ENCODE measurements around the gene PNPLA5.
A peak's percentile ranks its signal among the peaks of the same experiment; 100 is the strongest.

Gene PNPLA5

DNA sequence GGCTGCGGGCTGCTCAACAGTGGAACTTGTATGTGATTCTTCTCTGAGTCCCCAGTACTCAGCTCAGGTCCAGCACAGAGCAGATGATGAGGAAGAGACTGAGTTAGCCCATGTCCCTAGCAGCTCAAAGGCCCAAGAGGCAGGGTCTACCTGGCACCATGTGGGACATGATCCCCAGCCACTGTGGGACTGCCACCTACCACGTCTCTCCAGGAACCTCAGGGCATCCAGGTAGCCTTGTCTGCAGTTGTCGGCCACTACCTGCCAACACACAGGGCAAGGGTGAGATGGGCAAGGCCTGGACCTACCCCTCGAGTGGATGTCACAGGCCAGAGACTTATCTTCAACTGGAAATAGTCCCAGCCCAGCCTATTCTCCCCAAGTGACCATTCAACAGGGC is 4.4 kb downstream of the PNPLA5 start:
- WGBS (ENCODE audit: extremely low coverage, insufficient coverage, low lambda C conversion rate), result no CpG with 5 or more reads among the region's 4 CpGs
- H2BK120ac ChIP-seq (ENCODE audit: low read depth, low read length), result no peak overlapping the region
- H3K4me3 ChIP-seq (ENCODE audit: low read length), result no peak overlapping the region
- H3K4ac ChIP-seq (ENCODE audit: low read depth, low read length), result no peak overlapping the region
- H3K18ac ChIP-seq (ENCODE audit: low read length), result no peak overlapping the region
- no peak overlapping the region for H3K56ac ChIP-seq (ENCODE audit: low read length)
- H2AK5ac ChIP-seq (ENCODE audit: low read length), result no peak overlapping the region
- no peak overlapping the region for H2BK15ac ChIP-seq (replicated peaks; ENCODE audit: low read depth)
- H3K4me2 ChIP-seq (ENCODE audit: low read length), result no peak overlapping the region
- H3K27ac ChIP-seq (ENCODE audit: low read depth, low read length), result no peak overlapping the region
- H4K5ac ChIP-seq (ENCODE audit: low read length), result no peak overlapping the region
- no peak overlapping the region for H2BK5ac ChIP-seq (ENCODE audit: low read length)
- H3K4me1 ChIP-seq (ENCODE audit: control insufficient read depth, low read depth, low read length), result no peaks in the 10 kb centered on the region
- no peak overlapping the region for H4K8ac ChIP-seq (ENCODE audit: low read depth, low read length)
- no peak for DNase-seq
- no peaks in the 10 kb centered on the region for H3K79me2 ChIP-seq (ENCODE audit: control insufficient read depth, insufficient read depth, low read length)
- H3K27me3 ChIP-seq (ENCODE audit: insufficient read depth, low read length, poor library complexity), result peaks cover 1% of the 10 kb centered on the region
- H3K9ac ChIP-seq (ENCODE audit: low read length), result no peak overlapping the region
- H3K79me1 ChIP-seq (ENCODE audit: low read length), result no peaks in the 10 kb centered on the region
- H3K36me3 ChIP-seq (ENCODE audit: control insufficient read depth, insufficient read depth, low read length), result no peaks in the 10 kb centered on the region
- no peak overlapping the region for H3K23ac ChIP-seq (ENCODE audit: low read length)

DNA sequence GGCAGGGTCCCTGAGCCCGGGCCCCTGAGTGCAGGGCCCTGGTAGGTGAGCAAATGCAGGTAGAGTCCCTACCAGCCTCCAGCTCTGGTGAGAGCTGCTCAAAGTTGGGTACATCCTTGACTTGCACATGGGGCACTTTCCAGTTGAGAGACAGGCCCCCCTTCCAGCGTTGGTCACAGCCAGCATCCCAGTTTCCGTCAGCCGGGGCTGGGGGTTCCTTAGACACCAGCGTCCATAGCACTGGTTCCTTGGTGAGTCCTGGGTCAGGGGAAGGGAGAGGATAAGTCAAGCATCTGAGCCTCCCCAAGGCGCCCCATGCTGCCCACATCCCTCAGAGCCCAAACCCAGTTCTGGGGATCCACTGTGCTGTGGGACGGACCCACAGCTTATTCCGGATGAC is 5.6 kb downstream of the PNPLA5 start:
- Histone ChIP-seq H3K4ac (ENCODE audit: low read depth, low read length) (no peak overlapping the region), H4K8ac (ENCODE audit: low read depth, low read length) (no peak overlapping the region), H3K4me1 (ENCODE audit: control insufficient read depth, low read depth, low read length) (no peaks in the 10 kb centered on the region), H3K56ac (ENCODE audit: low read length) (no peak overlapping the region), H3K79me2 (ENCODE audit: control insufficient read depth, insufficient read depth, low read length) (no peaks in the 10 kb centered on the region), H3K36me3 (ENCODE audit: control insufficient read depth, insufficient read depth, low read length) (no peaks in the 10 kb centered on the region), H3K23ac (ENCODE audit: low read length) (no peak overlapping the region), H2BK15ac (replicated peaks; ENCODE audit: low read depth) (no peak overlapping the region), H3K18ac (ENCODE audit: low read length) (no peak overlapping the region), H4K5ac (ENCODE audit: low read length) (no peak overlapping the region), H3K27ac (ENCODE audit: low read depth, low read length) (no peak overlapping the region), H3K9ac (ENCODE audit: low read length) (no peak overlapping the region), H3K4me3 (ENCODE audit: low read length) (no peak overlapping the region), H2AK5ac (ENCODE audit: low read length) (no peak overlapping the region), H2BK120ac (ENCODE audit: low read depth, low read length) (no peak overlapping the region), H3K79me1 (ENCODE audit: low read length) (no peaks in the 10 kb centered on the region), H3K4me2 (ENCODE audit: low read length) (no peak overlapping the region), H2BK5ac (ENCODE audit: low read length) (no peak overlapping the region), H3K27me3 (ENCODE audit: insufficient read depth, low read length, poor library complexity) (no peaks in the 10 kb centered on the region)
- no CpG with 5 or more reads among the region's 8 CpGs for WGBS (ENCODE audit: extremely low coverage, insufficient coverage, low lambda C conversion rate)
- no peak for DNase-seq

DNA sequence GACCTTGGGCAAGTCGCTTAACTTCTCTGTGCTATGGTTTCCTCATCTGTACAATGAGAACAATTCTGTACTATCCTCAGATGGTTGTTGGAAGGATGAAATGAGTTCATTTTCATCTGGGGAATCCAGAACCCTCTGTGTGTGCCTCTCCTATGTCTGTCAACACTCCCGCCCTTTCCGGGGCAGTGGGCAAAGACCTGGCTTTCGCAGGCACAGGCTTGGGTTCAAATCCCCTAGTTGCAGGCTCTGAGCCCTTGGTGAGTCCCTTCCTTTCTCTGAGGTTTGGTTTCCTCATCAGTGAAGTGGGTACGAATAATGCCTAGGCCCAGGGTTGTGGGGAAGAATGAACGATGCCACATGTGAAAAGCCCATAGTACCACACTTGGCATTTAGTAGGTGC is 6.0 kb downstream of the PNPLA5 start:
- Histone ChIP-seq H3K4ac (ENCODE audit: low read depth, low read length) (no peak overlapping the region), H2BK15ac (replicated peaks; ENCODE audit: low read depth) (no peak overlapping the region), H2BK5ac (ENCODE audit: low read length) (no peak overlapping the region), H3K4me3 (ENCODE audit: low read length) (no peak overlapping the region), H3K27me3 (ENCODE audit: insufficient read depth, low read length, poor library complexity) (no peaks in the 10 kb centered on the region), H3K79me1 (ENCODE audit: low read length) (no peaks in the 10 kb centered on the region), H2AK5ac (ENCODE audit: low read length) (no peak overlapping the region), H4K5ac (ENCODE audit: low read length) (no peak overlapping the region), H3K56ac (ENCODE audit: low read length) (no peak overlapping the region), H4K8ac (ENCODE audit: low read depth, low read length) (no peak overlapping the region), H3K4me2 (ENCODE audit: low read length) (no peak overlapping the region), H3K9ac (ENCODE audit: low read length) (no peak overlapping the region), H3K79me2 (ENCODE audit: control insufficient read depth, insufficient read depth, low read length) (no peaks in the 10 kb centered on the region), H3K18ac (ENCODE audit: low read length) (no peak overlapping the region), H3K4me1 (ENCODE audit: control insufficient read depth, low read depth, low read length) (no peaks in the 10 kb centered on the region), H3K23ac (ENCODE audit: low read length) (no peak overlapping the region), H3K27ac (ENCODE audit: low read depth, low read length) (no peak overlapping the region), H3K36me3 (ENCODE audit: control insufficient read depth, insufficient read depth, low read length) (no peaks in the 10 kb centered on the region), H2BK120ac (ENCODE audit: low read depth, low read length) (no peak overlapping the region)
- no peak for DNase-seq
- no CpG with 5 or more reads among the region's 6 CpGs for WGBS (ENCODE audit: extremely low coverage, insufficient coverage, low lambda C conversion rate)

DNA sequence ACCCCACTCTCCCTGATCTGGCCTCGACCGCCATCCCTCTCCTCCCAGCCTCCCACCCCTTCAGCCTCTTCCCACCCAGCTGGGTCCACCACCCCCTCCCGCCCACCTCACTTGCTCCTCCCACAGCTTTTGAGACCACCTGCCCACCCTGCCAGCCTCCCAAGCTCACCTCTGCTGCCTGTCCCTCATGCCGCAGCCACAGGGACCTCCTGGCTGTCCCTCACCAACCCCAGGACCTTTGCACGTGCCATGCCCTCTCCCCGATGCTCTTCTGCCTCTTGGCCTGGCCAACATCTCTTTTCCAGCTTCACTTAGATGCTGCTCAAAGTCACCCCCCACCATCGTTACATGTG is 6.5 kb downstream of the PNPLA5 start:
- H2BK120ac ChIP-seq (ENCODE audit: low read depth, low read length), result no peak overlapping the region
- H4K8ac ChIP-seq (ENCODE audit: low read depth, low read length), result no peak overlapping the region
- no peak overlapping the region for H3K56ac ChIP-seq (ENCODE audit: low read length)
- H2BK5ac ChIP-seq (ENCODE audit: low read length), result no peak overlapping the region
- no peak overlapping the region for H3K27ac ChIP-seq (ENCODE audit: low read depth, low read length)
- no peak overlapping the region for H3K4ac ChIP-seq (ENCODE audit: low read depth, low read length)
- H3K18ac ChIP-seq (ENCODE audit: low read length), result no peak overlapping the region
- H3K23ac ChIP-seq (ENCODE audit: low read length), result no peak overlapping the region
- no peak overlapping the region for H2BK15ac ChIP-seq (replicated peaks; ENCODE audit: low read depth)
- no peak for DNase-seq
- H3K4me3 ChIP-seq (ENCODE audit: low read length), result no peak overlapping the region
- no peaks in the 10 kb centered on the region for H3K79me1 ChIP-seq (ENCODE audit: low read length)
- no peaks in the 10 kb centered on the region for H3K79me2 ChIP-seq (ENCODE audit: control insufficient read depth, insufficient read depth, low read length)
- no peak overlapping the region for H2AK5ac ChIP-seq (ENCODE audit: low read length)
- H3K27me3 ChIP-seq (ENCODE audit: insufficient read depth, low read length, poor library complexity), result no peaks in the 10 kb centered on the region
- H3K4me2 ChIP-seq (ENCODE audit: low read length), result no peak overlapping the region
- WGBS (ENCODE audit: extremely low coverage, insufficient coverage, low lambda C conversion rate), result no CpG with 5 or more reads among the region's 7 CpGs
- no peak overlapping the region for H4K5ac ChIP-seq (ENCODE audit: low read length)
- H3K36me3 ChIP-seq (ENCODE audit: control insufficient read depth, insufficient read depth, low read length), result no peaks in the 10 kb centered on the region
- no peaks in the 10 kb centered on the region for H3K4me1 ChIP-seq (ENCODE audit: control insufficient read depth, low read depth, low read length)
- H3K9ac ChIP-seq (ENCODE audit: low read length), result no peak overlapping the region

DNA sequence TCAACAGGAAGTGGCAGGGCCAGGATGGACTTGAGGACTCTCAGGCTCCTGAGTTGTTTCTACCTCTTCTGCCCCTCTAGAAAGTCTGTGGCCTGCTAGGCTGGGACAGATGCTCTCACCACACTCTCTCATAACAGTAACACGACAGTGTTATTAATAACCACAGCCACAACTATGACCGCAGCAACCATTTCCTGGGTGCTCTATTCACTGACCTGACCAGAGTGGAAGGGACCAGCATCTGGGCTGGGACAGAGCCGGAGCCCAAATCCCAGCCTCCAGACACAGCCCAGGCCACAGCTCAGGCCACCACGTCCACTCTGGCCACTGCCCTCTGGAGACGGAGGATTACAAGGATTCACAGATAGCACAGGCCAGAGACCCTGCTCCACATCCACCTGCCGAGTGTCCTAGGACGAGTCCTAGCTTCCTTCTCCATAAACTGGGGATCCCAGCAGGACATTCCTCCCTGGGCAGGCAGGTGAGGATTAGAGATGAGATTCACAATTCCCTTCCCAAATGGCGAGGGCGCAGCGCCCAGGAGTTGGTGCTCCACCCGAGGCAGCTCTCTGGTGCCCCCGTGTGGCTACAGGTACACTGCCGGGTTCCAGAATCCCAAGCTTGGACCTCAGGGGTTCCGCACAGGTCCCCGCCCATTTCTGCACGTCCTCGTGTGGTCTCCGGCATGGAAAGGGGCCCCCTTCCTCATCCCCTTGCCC is 7.1 kb downstream of the PNPLA5 start:
- Histone ChIP-seq H3K4ac (ENCODE audit: low read depth, low read length) (no peak overlapping the region), H3K27ac (ENCODE audit: low read depth, low read length) (no peak overlapping the region), H4K5ac (ENCODE audit: low read length) (no peak overlapping the region), H2BK5ac (ENCODE audit: low read length) (no peak overlapping the region), H3K4me2 (ENCODE audit: low read length) (no peak overlapping the region), H4K8ac (ENCODE audit: low read depth, low read length) (no peak overlapping the region), H3K23ac (ENCODE audit: low read length) (no peak overlapping the region), H3K9ac (ENCODE audit: low read length) (no peak overlapping the region), H3K27me3 (ENCODE audit: insufficient read depth, low read length, poor library complexity) (no peaks in the 10 kb centered on the region), H3K79me1 (ENCODE audit: low read length) (no peaks in the 10 kb centered on the region), H2AK5ac (ENCODE audit: low read length) (no peak overlapping the region), H3K36me3 (ENCODE audit: control insufficient read depth, insufficient read depth, low read length) (no peaks in the 10 kb centered on the region), H2BK120ac (ENCODE audit: low read depth, low read length) (no peak overlapping the region), H3K56ac (ENCODE audit: low read length) (no peak overlapping the region), H2BK15ac (replicated peaks; ENCODE audit: low read depth) (no peak overlapping the region), H3K18ac (ENCODE audit: low read length) (no peak overlapping the region), H3K79me2 (ENCODE audit: control insufficient read depth, insufficient read depth, low read length) (no peaks in the 10 kb centered on the region), H3K4me3 (ENCODE audit: low read length) (no peak overlapping the region), H3K4me1 (ENCODE audit: control insufficient read depth, low read depth, low read length) (no peaks in the 10 kb centered on the region)
- WGBS (ENCODE audit: extremely low coverage, insufficient coverage, low lambda C conversion rate), result no CpG with 5 or more reads among the region's 18 CpGs
- DNase-seq, result peak; percentile 73

DNA sequence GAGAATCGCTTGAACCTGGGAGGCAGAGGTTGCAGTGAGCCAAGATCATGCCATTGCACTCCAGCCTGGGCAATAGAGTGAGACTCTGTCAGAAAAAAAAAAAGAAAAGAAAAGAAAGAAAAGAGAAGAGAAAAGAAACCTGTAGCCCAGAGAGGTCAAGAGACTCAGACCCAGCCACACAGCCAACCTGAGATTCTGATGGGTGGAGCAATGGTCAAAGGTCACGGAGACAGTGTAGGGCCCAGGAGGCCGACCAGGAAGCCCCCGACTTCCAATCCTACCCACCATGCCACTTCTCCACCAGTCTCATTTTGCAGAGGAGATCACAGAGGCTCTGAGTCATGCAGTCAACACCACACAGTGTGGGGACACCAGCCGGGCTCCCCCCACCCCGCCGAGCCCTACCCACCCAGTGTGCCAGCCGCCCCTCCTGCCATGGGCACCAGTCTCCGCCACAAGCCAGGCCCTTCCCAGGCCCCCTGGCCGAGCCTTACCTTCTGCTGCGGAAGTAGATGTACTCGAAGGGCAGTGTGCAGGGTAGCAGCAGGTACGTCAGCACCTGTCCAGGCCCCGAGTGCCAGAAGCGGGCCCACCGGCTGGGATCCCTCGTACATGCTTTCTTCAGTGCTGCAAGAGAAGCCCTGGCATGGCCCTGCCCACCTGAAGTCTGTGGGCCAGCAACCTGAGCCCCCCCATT is 7.9 kb downstream of the PNPLA5 start:
- no peak overlapping the region for H3K4ac ChIP-seq (ENCODE audit: low read depth, low read length)
- no peak overlapping the region for H4K8ac ChIP-seq (ENCODE audit: low read depth, low read length)
- H3K18ac ChIP-seq (ENCODE audit: low read length), result no peak overlapping the region
- H3K9ac ChIP-seq (ENCODE audit: low read length), result no peak overlapping the region
- no peaks in the 10 kb centered on the region for H3K79me1 ChIP-seq (ENCODE audit: low read length)
- H2BK15ac ChIP-seq (replicated peaks; ENCODE audit: low read depth), result no peak overlapping the region
- H3K36me3 ChIP-seq (ENCODE audit: control insufficient read depth, insufficient read depth, low read length), result no peaks in the 10 kb centered on the region
- H3K79me2 ChIP-seq (ENCODE audit: control insufficient read depth, insufficient read depth, low read length), result no peaks in the 10 kb centered on the region
- DNase-seq, result no peak
- no peak overlapping the region for H3K4me3 ChIP-seq (ENCODE audit: low read length)
- no peak overlapping the region for H4K5ac ChIP-seq (ENCODE audit: low read length)
- no peak overlapping the region for H3K56ac ChIP-seq (ENCODE audit: low read length)
- WGBS (ENCODE audit: extremely low coverage, insufficient coverage, low lambda C conversion rate), result no CpG with 5 or more reads among the region's 17 CpGs
- H3K27me3 ChIP-seq (ENCODE audit: insufficient read depth, low read length, poor library complexity), result no peaks in the 10 kb centered on the region
- H2BK5ac ChIP-seq (ENCODE audit: low read length), result no peak overlapping the region
- no peak overlapping the region for H3K4me2 ChIP-seq (ENCODE audit: low read length)
- no peak overlapping the region for H2AK5ac ChIP-seq (ENCODE audit: low read length)
- H3K27ac ChIP-seq (ENCODE audit: low read depth, low read length), result no peak overlapping the region
- H3K4me1 ChIP-seq (ENCODE audit: control insufficient read depth, low read depth, low read length), result no peaks in the 10 kb centered on the region
- no peak overlapping the region for H3K23ac ChIP-seq (ENCODE audit: low read length)
- H2BK120ac ChIP-seq (ENCODE audit: low read depth, low read length), result no peak overlapping the region
